Type B pancreatic cell (in vitro differentiated cells): ENCODE data around the gene COL23A1. TPM values are rescaled to one million over a fixed set of nuclear protein-coding genes. Genes with fewer than 3 reads are reported as not detected.

ENCODE experiments used
- DNase-seq: peaks from one replicate; pipeline ENCODE4 v3.0.0; 2021; ENCODE audit warnings: mixed read lengths; ENCODE audit not compliant: unreplicated experiment; ENCODE audit errors: extremely low spot score
- H3K27ac Mint-ChIP-seq: 2 replicates; pipeline ENCODE4 v1.8.0; 2021; ENCODE audit warnings: mild to moderate bottlenecking, mixed read lengths
- H3K27me3 Mint-ChIP-seq: 2 replicates; pipeline ENCODE4 v1.8.0; 2021; ENCODE audit warnings: mixed read lengths
- H3K36me3 Mint-ChIP-seq: 2 replicates; pipeline ENCODE4 v1.8.0; 2021; ENCODE audit warnings: mixed read lengths
- H3K4me1 Mint-ChIP-seq: one replicate; pipeline ENCODE4 v1.8.0; 2021; ENCODE audit warnings: mixed read lengths; ENCODE audit not compliant: unreplicated experiment
- H3K4me3 Mint-ChIP-seq: 2 replicates; pipeline ENCODE4 v1.8.0; 2021; ENCODE audit warnings: mild to moderate bottlenecking, mixed read lengths
- H3K9me3 Mint-ChIP-seq: 2 replicates; pipeline ENCODE4 v1.8.0; 2021; ENCODE audit warnings: mixed read lengths
- total RNA-seq: library from RNA; stranded (reverse); gene quantifications from 2 replicates; pipeline ENCODE4 v1.2.1, GENCODE V29; 2021; ENCODE audit warnings: low replicate concordance
- TF ChIP-seq, protein P1 (sequence below): fragments of 200-600 bp; sonication (generic); conservative IDR thresholded peaks from 2 replicates; pipeline ENCODE4 v1.5.0; 2021; ENCODE audit warnings: antibody characterized with exemption, mild to moderate bottlenecking

The COL23A1 gene
- total RNA-seq, 1 donor from 2014 or later = 15.5 TPM

DNA sequence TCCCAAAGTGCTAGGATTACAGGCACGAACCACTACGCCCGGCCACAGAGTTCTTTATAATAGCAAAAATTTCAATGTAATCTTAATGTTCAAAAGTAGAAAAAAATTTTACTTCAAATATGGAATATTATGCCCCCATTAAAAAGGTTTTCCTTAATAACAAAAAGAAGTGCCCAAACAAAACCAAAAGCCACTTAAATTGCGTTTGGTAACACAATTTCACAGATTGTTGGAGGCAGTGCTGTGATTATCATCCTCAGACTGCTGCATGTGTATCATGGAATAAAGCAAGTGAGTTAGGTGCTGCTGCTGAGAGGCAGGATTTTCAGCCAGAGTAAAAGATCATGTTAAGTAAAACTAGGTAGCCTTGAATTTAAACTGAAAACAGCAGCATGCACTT lies 132.7 kb downstream of the COL23A1 start:
- no peaks in the 10 kb centered on the region for H3K9me3 Mint-ChIP-seq
- H3K27ac Mint-ChIP-seq = no peak overlapping the region
- peaks cover 40% of the 10 kb centered on the region for H3K4me1 Mint-ChIP-seq
- no peak overlapping the region for H3K4me3 Mint-ChIP-seq
- DNase-seq = no peak
- no peaks in the 10 kb centered on the region for H3K36me3 Mint-ChIP-seq
- no peaks in the 10 kb centered on the region for H3K27me3 Mint-ChIP-seq
- TF ChIP-seq, protein P1, sequence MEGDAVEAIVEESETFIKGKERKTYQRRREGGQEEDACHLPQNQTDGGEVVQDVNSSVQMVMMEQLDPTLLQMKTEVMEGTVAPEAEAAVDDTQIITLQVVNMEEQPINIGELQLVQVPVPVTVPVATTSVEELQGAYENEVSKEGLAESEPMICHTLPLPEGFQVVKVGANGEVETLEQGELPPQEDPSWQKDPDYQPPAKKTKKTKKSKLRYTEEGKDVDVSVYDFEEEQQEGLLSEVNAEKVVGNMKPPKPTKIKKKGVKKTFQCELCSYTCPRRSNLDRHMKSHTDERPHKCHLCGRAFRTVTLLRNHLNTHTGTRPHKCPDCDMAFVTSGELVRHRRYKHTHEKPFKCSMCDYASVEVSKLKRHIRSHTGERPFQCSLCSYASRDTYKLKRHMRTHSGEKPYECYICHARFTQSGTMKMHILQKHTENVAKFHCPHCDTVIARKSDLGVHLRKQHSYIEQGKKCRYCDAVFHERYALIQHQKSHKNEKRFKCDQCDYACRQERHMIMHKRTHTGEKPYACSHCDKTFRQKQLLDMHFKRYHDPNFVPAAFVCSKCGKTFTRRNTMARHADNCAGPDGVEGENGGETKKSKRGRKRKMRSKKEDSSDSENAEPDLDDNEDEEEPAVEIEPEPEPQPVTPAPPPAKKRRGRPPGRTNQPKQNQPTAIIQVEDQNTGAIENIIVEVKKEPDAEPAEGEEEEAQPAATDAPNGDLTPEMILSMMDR = no peak

- Mint-ChIP-seq H3K27ac (no peak overlapping the region), H3K27me3 (no peaks in the 10 kb centered on the region), H3K9me3 (no peaks in the 10 kb centered on the region), H3K4me3 (no peak overlapping the region), H3K4me1 (peaks cover 29% of the 10 kb centered on the region), H3K36me3 (no peaks in the 10 kb centered on the region)
- TF ChIP-seq, protein P1 = no peak
- peak; percentile 25 for DNase-seq
These were observed 134.7 kb downstream of the COL23A1 start for GRCh38 chr5:178455480-178455835.

- Mint-ChIP-seq H3K27ac (no peak overlapping the region), H3K9me3 (no peaks in the 10 kb centered on the region), H3K27me3 (no peaks in the 10 kb centered on the region), H3K4me3 (no peak overlapping the region), H3K4me1 (peaks cover 29% of the 10 kb centered on the region), H3K36me3 (no peaks in the 10 kb centered on the region)
- DNase-seq = peak; percentile 51
- TF ChIP-seq, protein P1 = no peak
These were observed 135.2 kb downstream of the COL23A1 start for GRCh38 chr5:178454821-178455479.

GRCh38 chr5:178454303-178454702 lies 135.9 kb downstream of the COL23A1 start:
- TF ChIP-seq, protein P1 = no peak
- H3K27me3 Mint-ChIP-seq = no peaks in the 10 kb centered on the region

DNA sequence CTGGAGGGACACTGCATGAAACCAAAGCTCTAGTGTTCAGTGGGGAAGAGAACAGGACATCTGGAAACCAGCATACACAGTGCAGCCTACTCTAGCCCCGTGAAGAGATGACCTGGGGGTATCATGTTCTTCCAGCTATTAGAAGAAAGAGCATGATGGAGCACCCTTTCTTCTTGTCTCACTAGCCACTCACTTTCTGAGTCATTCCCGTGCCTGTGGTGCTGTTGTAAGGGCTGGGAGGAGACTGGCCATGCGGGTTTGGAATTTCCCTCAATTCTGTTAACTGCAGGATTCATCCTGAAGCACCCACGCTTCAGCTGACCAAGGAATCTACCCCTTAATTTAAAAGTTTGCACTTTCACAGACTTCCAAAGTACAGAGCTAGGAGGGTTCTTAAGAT lies 137.0 kb downstream of the COL23A1 start:
- Mint-ChIP-seq H3K4me1 (peaks cover 29% of the 10 kb centered on the region), H3K27ac (no peak overlapping the region), H3K4me3 (peak overlapping the region; percentile 14), H3K9me3 (no peaks in the 10 kb centered on the region), H3K36me3 (no peaks in the 10 kb centered on the region), H3K27me3 (peaks cover 3% of the 10 kb centered on the region)
- TF ChIP-seq, protein P1 = no peak
- peak; percentile 32 for DNase-seq

More at GRCh38 chr5:178454303-178454702, 135.9 kb downstream of the COL23A1 start:
- H3K36me3 Mint-ChIP-seq = no peaks in the 10 kb centered on the region
- peaks cover 29% of the 10 kb centered on the region for H3K4me1 Mint-ChIP-seq
- no peak overlapping the region for H3K27ac Mint-ChIP-seq
- peak; percentile 60 for DNase-seq
- no peaks in the 10 kb centered on the region for H3K9me3 Mint-ChIP-seq
- H3K4me3 Mint-ChIP-seq = no peak overlapping the region
